Activated naive CD4-positive, alpha-beta T cell (primary cell): Measurements from ENCODE around the gene ZDHHC3.
"Not testable (repeated sequence)": the region's sequence is repeated elsewhere in the genome, so short reads cannot be mapped to it uniquely, and the experiment has no call there.

Source experiments
- DNase-seq, 4 experiments: peaks; one replicate each; lab custom pipeline; 2025; lab: John Stamatoyannopoulos, UW

ZDHHC3 gene

GRCh38 chr3:44963571-44964325, 12.2 kb downstream of the ZDHHC3 start:
- DNase-seq, result no peak

GRCh38 chr3:44962621-44963393, 13.2 kb downstream of the ZDHHC3 start:
- DNase-seq, result no peak

- DNase-seq, result no peak
Observed at GRCh38 chr3:44961888-44962287, 14.1 kb downstream of the ZDHHC3 start.

GRCh38 chr3:44960387-44961026, 15.5 kb downstream of the ZDHHC3 start:
- no peak for DNase-seq

GRCh38 chr3:44958386-44958785, 17.6 kb downstream of the ZDHHC3 start:
- no peak for DNase-seq

GRCh38 chr3:44957986-44958385, 18.0 kb downstream of the ZDHHC3 start:
- DNase-seq, result no peak

GRCh38 chr3:44955917-44956316, 20.1 kb downstream of the ZDHHC3 start:
- DNase-seq, result no peak

GRCh38 chr3:44954962-44955361, 21.0 kb downstream of the ZDHHC3 start:
- no peak for DNase-seq

- DNase-seq, result no peak
Observed at GRCh38 chr3:44954304-44954703, 21.7 kb downstream of the ZDHHC3 start.

- DNase-seq, result no peak
Observed at GRCh38 chr3:44952689-44953088, 23.3 kb downstream of the ZDHHC3 start.

GRCh38 chr3:44950275-44950734, 25.7 kb downstream of the ZDHHC3 start:
- DNase-seq, result no peak

- not testable (repeated sequence) for DNase-seq
Observed at GRCh38 chr3:44949770-44950169, 26.2 kb downstream of the ZDHHC3 start.

GRCh38 chr3:44948239-44948638, 27.7 kb downstream of the ZDHHC3 start:
- no peak for DNase-seq

GRCh38 chr3:44942202-44942921, 33.6 kb downstream of the ZDHHC3 start:
- DNase-seq, result no peak

- DNase-seq, result no peak
Observed at GRCh38 chr3:44939581-44940036, 36.4 kb downstream of the ZDHHC3 start.

GRCh38 chr3:44932986-44933944, 42.7 kb downstream of the ZDHHC3 start:
- no peak for DNase-seq

GRCh38 chr3:44932271-44932670, 43.7 kb downstream of the ZDHHC3 start:
- no peak for DNase-seq

- no peak for DNase-seq
Observed at GRCh38 chr3:44931791-44932190, 44.2 kb downstream of the ZDHHC3 start.

- DNase-seq, result no peak
Observed at GRCh38 chr3:44930911-44931310, 45.1 kb downstream of the ZDHHC3 start.

GRCh38 chr3:44929782-44930181, 46.2 kb downstream of the ZDHHC3 start:
- no peak for DNase-seq

GRCh38 chr3:44927371-44927770, 48.6 kb downstream of the ZDHHC3 start:
- no peak for DNase-seq
